Activated naive CD8-positive, alpha-beta T cell (primary cell): Measurements from ENCODE around the gene SERPINE2.

ENCODE experiments used
- H3K27ac Mint-ChIP-seq: one replicate; pipeline ENCODE4 v1.8.0; 2021; ENCODE audit warnings: mixed read lengths
- H3K27me3 Mint-ChIP-seq: one replicate; pipeline ENCODE4 v1.8.0; 2021; ENCODE audit warnings: mixed read lengths
- H3K36me3 Mint-ChIP-seq: one replicate; pipeline ENCODE4 v1.8.0; 2021; ENCODE audit warnings: mixed read lengths
- H3K4me1 Mint-ChIP-seq: one replicate; pipeline ENCODE4 v1.8.0; 2021; ENCODE audit warnings: low read depth, mixed read lengths
- H3K4me3 Mint-ChIP-seq: one replicate; pipeline ENCODE4 v1.8.0; 2021; ENCODE audit warnings: mild to moderate bottlenecking, mixed read lengths
- H3K9me3 Mint-ChIP-seq: one replicate; pipeline ENCODE4 v1.8.0; 2021; ENCODE audit warnings: low read depth, mixed read lengths

The SERPINE2 gene

GRCh38 chr2:224060783-224061482, 21.8 kb upstream of the SERPINE2 start:
- H3K27me3 Mint-ChIP-seq = no peaks in the 10 kb centered on the region
- no peaks in the 10 kb centered on the region for H3K9me3 Mint-ChIP-seq
- H3K4me3 Mint-ChIP-seq = no peak overlapping the region
- no peaks in the 10 kb centered on the region for H3K4me1 Mint-ChIP-seq
- H3K36me3 Mint-ChIP-seq = no peaks in the 10 kb centered on the region
- no peak overlapping the region for H3K27ac Mint-ChIP-seq

DNA sequence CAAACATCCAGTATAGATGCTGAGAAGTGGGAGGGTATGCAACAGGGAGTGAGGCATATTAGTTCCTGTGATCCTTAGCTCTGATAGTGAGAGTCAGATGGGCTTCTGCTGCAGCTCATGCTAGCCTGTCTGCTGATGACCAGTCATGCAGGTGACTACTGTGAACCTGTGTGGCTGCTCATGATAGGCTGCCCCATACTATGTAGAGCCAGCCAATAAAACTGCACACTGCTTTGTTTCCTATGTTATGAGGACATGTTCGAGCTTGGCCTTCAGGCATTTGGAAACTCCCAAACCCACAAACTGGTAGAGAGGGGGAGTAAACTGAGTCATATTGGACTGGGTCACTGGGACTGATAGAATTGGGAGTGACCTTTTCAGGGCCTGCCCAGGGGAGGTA, 20.1 kb upstream of the SERPINE2 start:
- Mint-ChIP-seq H3K4me1 (no peaks in the 10 kb centered on the region), H3K9me3 (no peaks in the 10 kb centered on the region), H3K27ac (no peak overlapping the region), H3K27me3 (no peaks in the 10 kb centered on the region), H3K4me3 (no peak overlapping the region), H3K36me3 (no peaks in the 10 kb centered on the region)

DNA sequence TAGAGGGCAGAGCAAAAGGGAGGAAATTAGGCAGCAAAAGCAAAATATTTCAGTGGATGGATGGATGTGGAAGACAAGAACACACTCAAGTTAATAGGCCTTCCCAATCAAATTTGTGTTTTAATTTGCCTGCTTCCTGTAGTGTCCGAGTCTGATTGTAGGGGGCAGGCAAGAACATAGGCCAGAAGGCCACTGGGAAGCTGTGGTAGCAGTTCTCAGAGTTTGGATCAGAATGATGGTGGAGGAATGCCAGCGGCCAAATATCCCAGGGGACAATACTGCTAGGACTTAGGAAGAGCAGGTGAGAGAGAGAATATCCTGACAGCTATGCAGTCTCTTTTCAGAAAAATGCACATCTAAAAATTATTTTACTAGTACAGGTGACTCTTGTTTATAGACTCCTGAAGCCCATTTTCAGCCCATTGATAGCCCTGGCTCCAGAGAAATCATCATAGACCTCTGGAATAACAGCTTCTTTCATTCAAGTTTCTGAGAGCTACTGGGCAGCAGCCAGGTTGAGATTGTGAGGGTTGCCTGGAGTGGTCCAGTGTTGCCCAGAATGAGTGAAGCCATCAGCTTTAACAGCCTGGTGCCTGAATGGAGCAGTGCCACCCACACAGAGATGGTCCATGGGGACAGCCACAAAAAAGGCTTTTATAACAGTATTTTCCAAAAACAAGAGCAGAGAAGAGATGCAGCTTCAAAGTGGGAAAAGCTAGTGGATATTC, 19.1 kb upstream of the SERPINE2 start:
- Mint-ChIP-seq H3K9me3 (no peaks in the 10 kb centered on the region), H3K27ac (no peak overlapping the region), H3K4me1 (peaks cover 6% of the 10 kb centered on the region), H3K27me3 (no peaks in the 10 kb centered on the region), H3K4me3 (no peak overlapping the region), H3K36me3 (no peaks in the 10 kb centered on the region)

GRCh38 chr2:224056889-224057288, 17.8 kb upstream of the SERPINE2 start:
- H3K27me3 Mint-ChIP-seq = no peaks in the 10 kb centered on the region
- no peak overlapping the region for H3K4me3 Mint-ChIP-seq
- H3K27ac Mint-ChIP-seq = no peak overlapping the region
- no peaks in the 10 kb centered on the region for H3K9me3 Mint-ChIP-seq
- H3K4me1 Mint-ChIP-seq = peaks cover 6% of the 10 kb centered on the region
- no peaks in the 10 kb centered on the region for H3K36me3 Mint-ChIP-seq

- no peaks in the 10 kb centered on the region for H3K36me3 Mint-ChIP-seq
- H3K27ac Mint-ChIP-seq = no peak overlapping the region
- H3K27me3 Mint-ChIP-seq = peaks cover 7% of the 10 kb centered on the region
- no peak overlapping the region for H3K4me3 Mint-ChIP-seq
- peaks cover 6% of the 10 kb centered on the region for H3K4me1 Mint-ChIP-seq
- H3K9me3 Mint-ChIP-seq = no peaks in the 10 kb centered on the region
Measured at GRCh38 chr2:224055101-224055500, 16.0 kb upstream of the SERPINE2 start.

DNA sequence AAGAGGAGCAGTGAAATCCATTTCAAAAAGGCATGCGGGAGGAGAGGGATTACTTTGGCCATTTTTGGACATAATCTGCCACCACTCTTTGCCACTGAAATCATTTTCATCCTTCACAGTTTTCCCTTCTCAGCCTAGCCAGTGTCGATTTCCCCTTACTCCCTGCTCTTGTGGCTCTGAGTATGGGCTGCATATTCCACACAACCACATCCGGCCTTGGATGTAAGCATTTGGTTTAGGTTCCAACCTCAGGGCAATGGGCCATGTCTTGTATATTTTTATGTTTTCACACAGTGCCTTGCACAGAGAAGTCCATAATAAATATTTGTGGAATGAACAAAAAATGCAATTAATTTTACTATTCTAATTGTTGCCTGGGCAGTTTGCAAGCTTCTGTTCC, 7.7 kb upstream of the SERPINE2 start:
- Mint-ChIP-seq H3K27me3 (peaks cover 18% of the 10 kb centered on the region), H3K36me3 (peaks cover 2% of the 10 kb centered on the region), H3K27ac (no peak overlapping the region), H3K4me1 (no peaks in the 10 kb centered on the region), H3K9me3 (no peaks in the 10 kb centered on the region), H3K4me3 (no peak overlapping the region)

- Mint-ChIP-seq H3K4me1 (peaks cover 12% of the 10 kb centered on the region), H3K27me3 (peaks cover 11% of the 10 kb centered on the region), H3K9me3 (no peaks in the 10 kb centered on the region), H3K36me3 (no peaks in the 10 kb centered on the region), H3K27ac (no peak overlapping the region), H3K4me3 (no peak overlapping the region)
Measured at GRCh38 chr2:224042191-224042696, 3.2 kb upstream of the SERPINE2 start.

DNA sequence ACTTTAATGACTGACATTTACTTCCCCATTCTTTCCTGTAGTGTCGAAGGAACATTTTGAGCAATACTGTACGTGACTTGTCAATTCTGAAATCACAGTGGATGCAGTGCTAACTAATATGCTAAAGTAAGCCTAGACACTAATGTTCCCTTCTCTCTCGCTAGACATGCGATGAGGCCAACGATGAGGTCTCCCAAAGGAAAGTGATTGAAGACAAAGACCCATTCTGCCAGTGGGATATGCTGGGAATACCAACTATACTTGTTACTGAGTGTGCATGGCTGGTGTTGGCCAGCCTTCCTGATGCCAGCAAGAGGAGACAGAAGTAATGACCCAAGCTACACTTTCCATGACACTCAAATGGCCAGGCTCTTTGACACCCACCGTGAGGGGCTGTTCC, 2.5 kb upstream of the SERPINE2 start:
- no peaks in the 10 kb centered on the region for H3K36me3 Mint-ChIP-seq
- H3K4me1 Mint-ChIP-seq = peaks cover 19% of the 10 kb centered on the region
- H3K27me3 Mint-ChIP-seq = peaks cover 15% of the 10 kb centered on the region
- no peaks in the 10 kb centered on the region for H3K9me3 Mint-ChIP-seq
- no peak overlapping the region for H3K27ac Mint-ChIP-seq
- H3K4me3 Mint-ChIP-seq = no peak overlapping the region

DNA sequence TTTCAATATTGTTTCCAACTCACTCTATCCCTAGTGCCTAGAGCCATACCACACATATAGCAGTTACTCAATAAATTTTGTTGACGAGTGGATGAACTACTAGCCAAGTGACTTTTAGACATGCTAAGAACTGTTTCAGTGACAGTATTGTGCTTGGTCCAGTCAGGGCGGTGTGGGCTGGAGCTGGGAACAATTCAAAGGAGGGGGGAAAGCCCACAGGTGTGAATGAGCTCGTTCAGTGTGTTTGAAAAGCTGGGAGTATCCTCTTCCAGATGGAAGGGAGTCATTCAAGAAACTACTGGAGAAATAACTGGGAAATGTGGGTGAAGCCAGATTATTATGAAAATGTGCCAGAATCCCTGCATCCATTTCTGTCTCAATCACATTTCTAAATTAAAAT, 1.7 kb upstream of the SERPINE2 start:
- Mint-ChIP-seq H3K9me3 (no peaks in the 10 kb centered on the region), H3K27me3 (peaks cover 15% of the 10 kb centered on the region), H3K27ac (peak overlapping the region; percentile 1), H3K4me3 (peak overlapping the region; percentile 67), H3K4me1 (peaks cover 19% of the 10 kb centered on the region), H3K36me3 (no peaks in the 10 kb centered on the region)

DNA sequence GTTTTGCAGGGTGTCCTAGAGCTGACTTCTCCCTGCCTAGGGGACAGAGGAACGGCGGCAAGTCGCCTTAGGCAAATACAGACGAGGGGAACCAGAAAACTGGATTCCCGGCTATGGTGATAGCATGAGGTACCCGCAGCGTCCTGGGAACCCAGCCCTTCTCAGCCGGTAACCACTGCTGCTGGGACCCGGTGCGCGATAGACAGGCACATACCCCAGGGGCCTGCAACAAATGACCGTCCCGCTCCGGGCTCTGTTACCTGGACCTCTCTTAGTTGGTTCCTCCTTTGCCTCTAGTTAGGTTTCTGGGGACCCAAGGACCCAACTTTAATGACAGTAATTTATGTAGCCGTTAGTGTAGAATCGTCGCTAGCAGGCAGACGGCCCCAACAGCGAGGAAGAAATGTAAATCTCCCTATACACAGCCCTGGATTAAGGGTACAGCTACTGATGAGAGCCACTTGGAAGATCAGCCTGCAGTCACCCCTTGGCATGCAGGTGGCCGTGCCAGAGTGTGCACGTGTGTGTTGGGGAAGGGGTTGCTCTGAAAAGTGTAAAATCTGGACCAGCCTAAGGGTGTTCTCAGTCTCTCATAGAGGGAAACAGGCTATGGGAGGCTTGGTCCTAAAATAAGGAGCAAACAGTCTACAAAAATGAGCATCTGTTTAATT, 819 bp upstream of the SERPINE2 start:
- Mint-ChIP-seq H3K4me3 (peak overlapping the region; percentile 80), H3K4me1 (peaks cover 19% of the 10 kb centered on the region), H3K27ac (peak overlapping the region; percentile 36), H3K9me3 (no peaks in the 10 kb centered on the region), H3K27me3 (peaks cover 11% of the 10 kb centered on the region), H3K36me3 (no peaks in the 10 kb centered on the region)

GRCh38 chr2:224038830-224039079, 331 bp downstream of the SERPINE2 start:
- Mint-ChIP-seq H3K27me3 (peaks cover 9% of the 10 kb centered on the region), H3K4me3 (no peak overlapping the region), H3K36me3 (peaks cover 3% of the 10 kb centered on the region), H3K4me1 (peaks cover 25% of the 10 kb centered on the region), H3K27ac (no peak overlapping the region), H3K9me3 (no peaks in the 10 kb centered on the region)

DNA sequence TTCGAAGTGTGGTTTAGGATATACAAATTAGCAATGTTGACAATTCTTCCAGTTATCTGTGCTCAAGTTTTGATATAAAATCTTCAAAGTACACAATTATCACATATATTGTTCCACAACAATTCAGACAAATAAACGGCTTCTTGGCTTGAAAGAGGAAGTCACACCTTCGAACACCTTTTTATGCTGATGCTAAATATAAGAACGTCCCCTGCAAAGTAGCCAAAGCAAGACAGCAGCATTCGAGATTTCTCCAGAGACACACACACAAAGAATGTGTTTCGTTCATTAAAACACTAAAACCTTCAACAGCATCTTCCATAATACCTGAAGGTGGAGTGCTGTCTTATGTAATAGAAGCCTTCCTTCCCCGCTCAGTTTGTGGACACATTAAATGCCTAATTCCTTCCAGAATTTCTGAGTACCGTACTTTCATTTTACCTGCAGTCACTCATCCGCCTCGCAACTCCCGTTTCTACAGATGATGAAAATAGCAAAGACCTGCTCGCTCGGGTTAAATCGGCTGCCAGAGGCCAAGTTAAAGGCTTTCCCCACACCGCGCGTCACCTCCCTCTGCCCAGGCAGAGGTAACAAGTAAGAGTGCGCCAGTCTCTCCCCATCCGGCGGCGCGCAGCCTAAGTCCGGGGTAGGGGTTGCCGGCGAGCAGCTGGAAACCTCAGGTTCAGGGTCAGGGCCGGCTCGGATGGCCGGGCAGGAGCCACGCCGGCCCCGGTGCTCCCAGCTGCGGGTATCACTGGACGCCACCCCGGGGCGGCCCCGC, 847 bp downstream of the SERPINE2 start:
- Mint-ChIP-seq H3K4me1 (peaks cover 29% of the 10 kb centered on the region), H3K27me3 (peaks cover 7% of the 10 kb centered on the region), H3K9me3 (no peaks in the 10 kb centered on the region), H3K27ac (peak overlapping the region; percentile 69), H3K4me3 (peak overlapping the region; percentile 96), H3K36me3 (peaks cover 3% of the 10 kb centered on the region)

DNA sequence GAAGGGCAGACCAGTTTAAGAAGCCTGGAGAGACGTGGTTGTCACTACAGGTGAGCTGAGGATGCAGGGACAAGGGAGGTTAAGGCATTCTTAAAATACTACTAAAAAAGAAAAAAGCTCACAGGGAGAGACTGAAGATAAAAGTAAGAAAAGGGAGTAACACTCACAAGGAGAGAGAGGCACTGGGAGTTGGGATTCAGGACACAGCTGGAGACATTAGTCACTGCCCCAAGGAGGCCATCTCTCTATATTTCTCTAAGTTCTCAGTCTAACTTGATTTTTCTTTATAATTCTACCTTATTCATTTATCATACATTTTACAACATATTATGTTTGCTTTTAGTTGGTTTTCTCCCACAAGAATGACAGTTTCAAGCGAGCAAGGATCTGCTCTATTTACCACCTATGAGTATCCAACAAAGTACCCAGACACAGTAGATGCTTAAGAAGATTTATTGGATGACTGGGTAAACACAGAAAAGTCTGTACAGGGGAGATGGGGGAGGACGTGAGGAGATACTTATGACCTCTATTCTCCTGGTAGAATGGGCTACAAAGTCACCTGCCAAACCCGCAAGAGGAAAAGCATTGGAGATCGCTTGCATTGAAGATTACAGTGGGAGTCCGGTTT, 2.2 kb downstream of the SERPINE2 start:
- no peak overlapping the region for H3K27ac Mint-ChIP-seq
- H3K4me1 Mint-ChIP-seq = peaks cover 41% of the 10 kb centered on the region
- no peaks in the 10 kb centered on the region for H3K9me3 Mint-ChIP-seq
- peaks cover 5% of the 10 kb centered on the region for H3K36me3 Mint-ChIP-seq
- peak overlapping the region; percentile 96 for H3K4me3 Mint-ChIP-seq
- peaks cover 7% of the 10 kb centered on the region for H3K27me3 Mint-ChIP-seq

GRCh38 chr2:224034017-224034416, 5.1 kb downstream of the SERPINE2 start:
- H3K27ac Mint-ChIP-seq = no peak overlapping the region
- H3K27me3 Mint-ChIP-seq = peaks cover 4% of the 10 kb centered on the region
- no peak overlapping the region for H3K4me3 Mint-ChIP-seq
- H3K36me3 Mint-ChIP-seq = peaks cover 6% of the 10 kb centered on the region
- no peaks in the 10 kb centered on the region for H3K9me3 Mint-ChIP-seq
- H3K4me1 Mint-ChIP-seq = peaks cover 52% of the 10 kb centered on the region
